ENCODE measurements around the gene PSMB9. TPM values are rescaled to one million over a fixed set of nuclear protein-coding genes. Genes with fewer than 3 reads are reported as not detected.
A peak's percentile ranks its signal among the peaks of the same experiment; 100 is the strongest.

The PSMB9 gene
- total and polyA plus RNA-seq, 2 donors (not counting 1 experiment from before 2014, with no cell fraction given): 64.4 to 75.0 TPM

GRCh38 chr6:32852018-32852843, 1.8 kb upstream of the PSMB9 start:
- peak in 1 of 2 donors; percentile 13 for DNase-seq (ENCODE audit: low read depth in 2 of 2)
- peaks cover 15% of the 10 kb centered on the region for H3K36me3 ChIP-seq (ENCODE audit: control insufficient read depth, insufficient read depth, low read length)
- H3K4me1 ChIP-seq (ENCODE audit: control insufficient read depth, extremely low read depth, insufficient read depth, low read length): peaks cover 6% of the 10 kb centered on the region
- no peaks in the 10 kb centered on the region for H3K27me3 ChIP-seq (ENCODE audit: control insufficient read depth, insufficient read depth, low read length)
- no peaks in the 10 kb centered on the region for H4K20me1 ChIP-seq (ENCODE audit: control insufficient read depth, extremely low read depth, insufficient read depth, low read length)
- H3K79me2 ChIP-seq (ENCODE audit: control insufficient read depth, insufficient read depth, low read length): peaks cover 12% of the 10 kb centered on the region
- H3K4me2 ChIP-seq (ENCODE audit: extremely low read depth, insufficient read depth, low read length): peak overlapping the region; percentile 93
- H3K4me3 ChIP-seq (replicated peaks in 1 of 4; ENCODE audit: control extremely low read depth in 1 of 4, insufficient read depth in 1 of 4, low read depth in 3 of 4, low read length in 4 of 4): peak overlapping the region; percentile 89 to 97 (median 92)
- H3K27ac ChIP-seq (ENCODE audit: insufficient read depth, low read length): peak overlapping the region; percentile 90
- H3K9me3 ChIP-seq (ENCODE audit: control insufficient read depth, insufficient read depth, low read depth, low read length): no peaks in the 10 kb centered on the region
- H3K9ac ChIP-seq (ENCODE audit: insufficient read depth, low read length): peak overlapping the region; percentile 78
- peak overlapping the region; percentile 88 for H2AFZ ChIP-seq (ENCODE audit: low read length)
- TF ChIP-seq EZH2 (IDR thresholded peaks at IDR 0.05; ENCODE audit: low read length, missing control alignments): no peak
- no peak for TF ChIP-seq CTCF (conservative IDR thresholded peaks at IDR 0.05 in 1 of 2, IDR thresholded peaks at IDR 0.05 in 1 of 2; ENCODE audit: low read depth in 1 of 2, low read length in 2 of 2)

GRCh38 chr6:32852844-32853540, 1.0 kb upstream of the PSMB9 start:
- TF ChIP-seq EZH2 (IDR thresholded peaks at IDR 0.05; ENCODE audit: low read length, missing control alignments): no peak
- Histone ChIP-seq H3K27me3 (ENCODE audit: control insufficient read depth, insufficient read depth, low read length) (no peaks in the 10 kb centered on the region), H4K20me1 (ENCODE audit: control insufficient read depth, extremely low read depth, insufficient read depth, low read length) (no peaks in the 10 kb centered on the region), H3K4me2 (ENCODE audit: extremely low read depth, insufficient read depth, low read length) (peak overlapping the region; percentile 93), H2AFZ (ENCODE audit: low read length) (peak overlapping the region; percentile 88), H3K4me1 (ENCODE audit: control insufficient read depth, extremely low read depth, insufficient read depth, low read length) (peaks cover 6% of the 10 kb centered on the region), H3K27ac (ENCODE audit: insufficient read depth, low read length) (peak overlapping the region; percentile 90), H3K9ac (ENCODE audit: insufficient read depth, low read length) (peak overlapping the region; percentile 78), H3K9me3 (ENCODE audit: control insufficient read depth, insufficient read depth, low read depth, low read length) (no peaks in the 10 kb centered on the region), H3K36me3 (ENCODE audit: control insufficient read depth, insufficient read depth, low read length) (peaks cover 13% of the 10 kb centered on the region), H3K79me2 (ENCODE audit: control insufficient read depth, insufficient read depth, low read length) (peaks cover 12% of the 10 kb centered on the region), H3K4me3 (replicated peaks in 1 of 4; ENCODE audit: control extremely low read depth in 1 of 4, insufficient read depth in 1 of 4, low read depth in 3 of 4, low read length in 4 of 4) (peak overlapping the region; percentile 89 to 97 (median 92))
- DNase-seq (ENCODE audit: low read depth in 2 of 2): peak; percentile 27 to 36

GRCh38 chr6:32854376-32855178, 585 bp downstream of the PSMB9 start:
- Histone ChIP-seq H3K79me2 (ENCODE audit: control insufficient read depth, insufficient read depth, low read length) (peaks cover 12% of the 10 kb centered on the region), H3K4me3 (replicated peaks in 1 of 4; ENCODE audit: control extremely low read depth in 1 of 4, insufficient read depth in 1 of 4, low read depth in 3 of 4, low read length in 4 of 4) (peak overlapping the region; percentile 74 to 97 (median 92)), H3K27me3 (ENCODE audit: control insufficient read depth, insufficient read depth, low read length) (no peaks in the 10 kb centered on the region), H3K4me1 (ENCODE audit: control insufficient read depth, extremely low read depth, insufficient read depth, low read length) (peaks cover 6% of the 10 kb centered on the region), H4K20me1 (ENCODE audit: control insufficient read depth, extremely low read depth, insufficient read depth, low read length) (no peaks in the 10 kb centered on the region), H3K9me3 (ENCODE audit: control insufficient read depth, insufficient read depth, low read depth, low read length) (no peaks in the 10 kb centered on the region), H3K9ac (ENCODE audit: insufficient read depth, low read length) (peak overlapping the region; percentile 78), H2AFZ (ENCODE audit: low read length) (peak overlapping the region; percentile 80), H3K27ac (ENCODE audit: insufficient read depth, low read length) (peak overlapping the region; percentile 90), H3K4me2 (ENCODE audit: extremely low read depth, insufficient read depth, low read length) (peak overlapping the region; percentile 33), H3K36me3 (ENCODE audit: control insufficient read depth, insufficient read depth, low read length) (peaks cover 10% of the 10 kb centered on the region)
- TF ChIP-seq CTCF (conservative IDR thresholded peaks at IDR 0.05 in 1 of 2, IDR thresholded peaks at IDR 0.05 in 1 of 2; ENCODE audit: low read depth in 1 of 2, low read length in 2 of 2): peak in 1 of 2 donors; percentile 1
- TF ChIP-seq EZH2 (IDR thresholded peaks at IDR 0.05; ENCODE audit: low read length, missing control alignments): no peak
- peak; percentile 20 to 52 for DNase-seq (ENCODE audit: low read depth in 2 of 2)

Data from fibroblast of lung (primary cell).